Right lung (tissue), 10 donors: ENCODE measurements around the gene GAST. TPM values are rescaled to one million over a fixed set of nuclear protein-coding genes. Genes with fewer than 3 reads are reported as not detected.
"Not testable (repeated sequence)": the region's sequence is repeated elsewhere in the genome, so short reads cannot be mapped to it uniquely, and the experiment has no call there.

Source experiments
- DNase-seq, 2 donors: peaks; one replicate each; pipeline ENCODE4 v3.0.0-alpha.2; 2013
- long read RNA-seq, 8 donors: transcript quantifications; one replicate each; lab custom pipeline, GENCODE V29; 2026
- polyA plus RNA-seq, 5 donors: library from polyadenylated mRNA; unstranded; fragments of 120-200 nt; gene quantifications; one replicate each; pipeline versions ENCODE4 v1.2.1 to v1.2.3, GENCODE V29; 2013; ENCODE audit warnings: inconsistent platforms in 1 of 5, low replicate concordance in 1 of 5; ENCODE audit not compliant: insufficient read length in 5 of 5, insufficient read depth in 1 of 5

Gene GAST
- not detected for polyA plus RNA-seq
- long read RNA-seq, donor 1: 0 reads
- long read RNA-seq, donor 2: 0 reads
- long read RNA-seq, donor 3: 0 reads
- long read RNA-seq, donor 4: 0 reads
- long read RNA-seq, donor 5: 0 reads
- long read RNA-seq, donor 6: 0 reads
- long read RNA-seq, donor 7: 0 reads
- long read RNA-seq, donor 8: 0 reads

GRCh38 chr17:41711669-41712400 lies at the start of gene GAST:
TSS of gene GAST (plus strand) at chr17:41712331. CDS start at chr17:41715437, 3,106 bp downstream.
- DNase-seq: no peak

GRCh38 chr17:41663451-41664171 lies 48.5 kb upstream of the GAST start:
- no peak for DNase-seq

GRCh38 chr17:41664172-41664457 lies 48.0 kb upstream of the GAST start:
- no peak for DNase-seq

DNA sequence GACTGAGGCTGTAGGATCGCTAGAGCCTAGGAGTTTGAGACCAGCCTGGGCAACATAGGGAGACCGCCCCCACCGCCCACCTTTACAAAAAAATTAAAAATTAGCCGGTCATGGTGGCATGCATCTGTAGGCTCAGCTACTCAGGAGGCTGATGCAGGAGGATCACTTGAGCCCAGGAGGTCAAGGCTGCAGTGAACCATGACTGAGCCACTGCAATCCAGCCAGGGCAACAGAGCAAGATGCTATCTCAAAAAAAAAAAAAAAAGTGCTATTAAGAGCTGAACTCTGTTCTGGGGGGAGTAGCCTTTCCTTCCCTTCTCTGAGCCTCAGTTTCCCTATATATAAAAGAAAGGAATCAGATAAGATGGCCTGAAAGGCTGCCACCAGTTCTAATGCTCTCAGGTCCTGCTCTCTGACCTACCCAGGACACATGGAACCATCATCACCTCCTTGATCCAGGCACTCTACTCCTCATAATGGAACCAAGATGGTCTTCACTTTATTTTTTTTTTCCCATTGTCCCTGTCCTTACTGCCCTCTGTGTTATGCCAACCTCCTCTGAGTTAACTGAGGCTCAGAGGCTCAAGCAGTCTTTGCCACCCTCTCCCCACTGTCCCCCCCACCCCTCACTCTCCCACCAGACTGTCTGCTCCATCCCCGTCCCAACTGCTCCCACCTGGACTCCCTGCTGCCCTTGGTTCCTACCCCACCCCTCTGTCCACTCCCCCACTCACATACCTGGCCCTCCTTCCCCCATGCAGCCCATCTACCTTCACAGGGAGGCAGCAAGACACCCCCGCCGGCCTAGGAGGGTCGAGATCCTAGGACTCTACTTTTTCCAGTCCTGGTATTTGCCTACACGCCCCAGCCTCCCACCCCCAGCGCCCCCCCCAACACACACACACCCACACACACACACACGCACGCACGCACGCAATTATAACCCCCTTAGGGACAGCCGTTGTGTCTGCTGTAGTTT lies 47.3 kb upstream of the GAST start:
- no peak for DNase-seq

- peak; percentile 83 for DNase-seq
Observed at GRCh38 chr17:41665566-41666236, 46.4 kb upstream of the GAST start.

- DNase-seq: no peak
Observed at GRCh38 chr17:41666237-41666641, 45.9 kb upstream of the GAST start.

- peak in 1 of 2 donors; percentile 71 for DNase-seq
Observed at GRCh38 chr17:41666708-41667279, 45.3 kb upstream of the GAST start.

GRCh38 chr17:41667280-41668041 lies 44.7 kb upstream of the GAST start:
- DNase-seq: no peak

GRCh38 chr17:41672153-41672552 lies 40.0 kb upstream of the GAST start:
- DNase-seq: no peak

GRCh38 chr17:41675157-41676057 lies 36.7 kb upstream of the GAST start:
- not testable (repeated sequence) for DNase-seq

DNA sequence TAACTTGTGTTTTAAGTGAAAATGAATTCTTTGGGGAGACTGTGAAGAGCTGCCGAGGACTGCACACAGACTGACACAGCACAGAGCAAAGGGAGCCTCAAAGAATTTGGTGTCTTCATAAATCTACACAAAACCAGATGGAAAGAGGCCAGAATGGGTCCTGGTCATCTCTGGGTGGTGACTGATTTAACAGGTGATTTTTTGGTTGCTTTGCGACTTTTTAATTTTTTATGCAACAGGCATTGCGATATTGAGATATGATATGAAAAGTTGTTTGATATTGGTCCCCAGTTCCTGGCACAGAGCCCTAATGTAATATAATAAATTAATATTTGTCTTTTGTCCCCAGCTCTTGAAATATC lies 36.1 kb upstream of the GAST start:
- DNase-seq: no peak

DNA sequence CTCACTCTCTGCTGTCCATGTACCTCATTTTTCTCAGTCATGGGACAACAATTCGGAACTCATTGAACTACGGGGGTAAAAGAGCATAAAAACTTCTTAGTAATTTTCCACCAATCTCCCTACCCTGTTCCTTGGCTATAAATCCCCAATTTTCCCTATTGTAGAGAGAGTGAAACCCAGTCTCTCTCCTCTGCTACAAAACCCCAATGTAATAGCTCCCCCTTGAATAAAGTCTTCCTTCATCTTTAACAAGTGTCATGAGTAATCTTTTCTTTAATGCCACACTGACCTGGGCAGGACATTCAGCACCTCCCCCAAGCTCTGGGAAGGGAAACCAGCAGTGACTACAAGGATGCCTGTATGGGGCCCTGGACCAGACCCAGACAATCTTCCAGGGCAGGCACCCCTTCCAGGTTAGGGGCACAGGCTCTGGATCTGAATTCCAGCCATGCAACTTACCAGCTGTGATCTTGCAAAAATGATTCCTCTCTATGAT lies 33.7 kb upstream of the GAST start:
- DNase-seq: no peak

- DNase-seq: no peak
Observed at GRCh38 chr17:41678907-41679739, 33.0 kb upstream of the GAST start.

GRCh38 chr17:41679740-41680425 lies 32.2 kb upstream of the GAST start:
- no peak for DNase-seq

DNA sequence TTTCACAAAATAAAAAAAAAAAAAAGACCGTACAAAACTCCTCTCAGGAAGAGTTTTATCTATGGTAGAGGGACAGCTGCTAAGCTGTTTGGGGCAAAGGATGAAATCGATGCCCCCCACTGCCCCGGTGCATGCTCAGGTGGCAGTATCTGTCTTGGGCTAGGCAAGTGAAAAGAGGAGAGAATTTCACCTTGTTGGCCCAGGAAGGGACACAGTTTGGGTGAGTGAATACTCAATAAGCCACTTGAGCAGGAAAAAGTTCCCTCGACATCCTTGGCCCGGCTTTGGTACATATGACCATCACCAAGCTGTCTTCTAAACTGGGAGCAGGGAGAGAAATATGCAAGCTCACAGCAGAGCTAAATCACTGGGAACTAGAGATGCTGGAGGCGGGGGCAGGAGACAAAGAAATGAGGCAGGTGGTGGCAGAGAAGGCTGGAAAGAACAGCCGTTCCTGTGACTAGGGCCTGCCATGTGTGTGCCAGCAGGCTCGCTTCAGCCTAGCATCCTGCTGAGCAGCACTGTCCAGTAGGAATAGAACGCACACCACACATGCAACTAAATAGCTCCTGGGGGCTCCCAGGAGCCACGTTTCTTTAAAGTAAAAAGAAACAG lies 31.6 kb upstream of the GAST start:
- no peak for DNase-seq

DNA sequence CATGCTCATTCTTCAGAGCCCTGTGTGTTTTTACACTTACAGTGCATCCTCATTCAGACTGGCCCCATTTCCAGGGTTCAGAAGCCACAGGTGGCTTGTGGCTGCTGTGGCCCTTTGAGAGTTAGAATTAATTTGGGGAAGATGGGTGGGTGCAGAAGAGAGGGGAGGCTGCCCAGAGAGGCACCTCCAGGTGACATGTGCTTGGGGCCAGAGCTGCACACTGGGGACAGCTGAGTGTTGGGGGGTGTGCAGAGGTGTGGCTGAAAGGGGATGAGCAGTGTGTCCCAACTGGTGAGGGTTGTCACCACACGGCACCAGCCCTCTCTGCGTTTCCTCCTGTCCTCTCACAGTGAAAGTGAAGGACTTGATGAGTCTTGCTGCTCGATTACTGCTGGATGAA lies 30.4 kb upstream of the GAST start:
- DNase-seq: no peak

GRCh38 chr17:41682631-41683030 lies 29.5 kb upstream of the GAST start:
- no peak for DNase-seq
